HL-60 (cell line): ENCODE data around the gene DNAH17.

Experiments
- CTCF ChIP-seq: IDR thresholded peaks from one replicate; pipeline ENCODE4 v1.5.1; 2011; ENCODE audit warnings: low read length, control low read depth, inconsistent platforms; ENCODE audit not compliant: insufficient read depth
- GABPA ChIP-seq: IDR thresholded peaks from 2 replicates; pipeline ENCODE4 v1.6.1; 2012; ENCODE audit warnings: low read depth
- POLR2AphosphoS5 ChIP-seq: IDR thresholded peaks from 2 replicates; pipeline ENCODE4 v1.6.1; 2012; ENCODE audit warnings: low read depth
- REST ChIP-seq: IDR thresholded peaks from 2 replicates; pipeline ENCODE4 v1.6.1; 2012; ENCODE audit warnings: low read depth; ENCODE audit not compliant: insufficient replicate concordance
- SPI1 ChIP-seq: IDR thresholded peaks from 2 replicates; pipeline ENCODE4 v1.6.1; 2012; ENCODE audit warnings: low read depth, mild to moderate bottlenecking, borderline replicate concordance

- no peak for TF ChIP-seq POLR2AphosphoS5
- TF ChIP-seq CTCF = no peak
- TF ChIP-seq REST = no peak
- TF ChIP-seq GABPA = no peak
- no peak for TF ChIP-seq SPI1
Measured at GRCh38 chr17:78472035-78472905, 104.9 kb downstream of the DNAH17 start.
